NK-92 (cell line): Measurements from ENCODE around the gene TFF2.

ENCODE experiments used
- DNase-seq: peaks from one replicate; lab custom pipeline; 2025; ENCODE audit not compliant: unreplicated experiment; lab: John Stamatoyannopoulos, UW

TFF2 gene

GRCh38 chr21:42366292-42367010 lies 15.7 kb upstream of the TFF2 start, which contains the start of gene TFF1:
TSS of gene TFF1 (minus strand) at chr21:42366535. CDS start at chr21:42366495, 40 bp downstream.
- no peak for DNase-seq

DNA sequence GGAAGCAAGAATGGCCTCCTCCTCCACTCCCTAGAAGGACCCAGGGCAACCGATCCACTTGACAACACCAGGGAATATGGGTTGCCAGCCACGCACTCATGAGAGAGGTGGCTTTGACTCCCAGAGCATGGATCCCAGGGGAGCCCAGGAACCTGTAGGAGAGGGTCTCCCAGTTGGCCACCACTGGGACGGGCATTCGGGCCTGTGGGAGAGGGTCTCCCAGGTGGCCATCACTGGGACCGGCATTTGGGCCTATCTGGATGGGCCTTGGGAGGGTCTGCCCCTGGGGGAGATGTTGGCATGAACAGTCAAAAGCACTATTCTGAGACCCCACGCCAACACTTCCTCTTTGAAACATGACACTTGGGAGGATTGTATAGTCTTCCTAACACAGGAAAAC lies 15.0 kb upstream of the TFF2 start:
- no peak for DNase-seq

GRCh38 chr21:42364304-42364865 lies 13.6 kb upstream of the TFF2 start:
- no peak for DNase-seq

GRCh38 chr21:42363312-42363711 lies 12.5 kb upstream of the TFF2 start:
- no peak for DNase-seq

GRCh38 chr21:42362700-42363099 lies 11.9 kb upstream of the TFF2 start:
- no peak for DNase-seq

GRCh38 chr21:42362198-42362597 lies 11.4 kb upstream of the TFF2 start:
- no peak for DNase-seq

- no peak for DNase-seq
These were observed 10.5 kb upstream of the TFF2 start for GRCh38 chr21:42361286-42361685.

- no peak for DNase-seq
These were observed 9.5 kb upstream of the TFF2 start for GRCh38 chr21:42360317-42360716.

DNA sequence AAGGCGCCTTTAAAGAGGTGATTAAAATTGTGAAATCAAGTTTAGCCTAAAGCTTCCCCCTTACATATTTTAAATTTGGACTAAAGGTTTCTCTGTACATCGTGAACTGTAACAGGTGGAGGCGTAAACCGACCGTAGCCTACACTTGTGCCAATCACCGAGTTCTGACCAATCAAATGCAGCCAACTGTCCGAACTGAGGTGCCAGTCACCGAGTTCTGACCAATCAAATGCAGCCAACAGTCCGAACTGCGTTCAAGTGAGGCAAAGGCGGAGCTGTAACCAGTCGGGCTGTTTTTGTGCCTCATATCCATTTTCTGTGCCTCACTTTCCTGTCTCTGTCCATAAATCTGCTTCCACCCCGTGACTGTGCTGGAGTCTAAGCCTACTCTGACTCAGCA lies 8.1 kb upstream of the TFF2 start:
- no peak for DNase-seq

GRCh38 chr21:42358261-42358660 lies 7.5 kb upstream of the TFF2 start:
- no peak for DNase-seq

DNA sequence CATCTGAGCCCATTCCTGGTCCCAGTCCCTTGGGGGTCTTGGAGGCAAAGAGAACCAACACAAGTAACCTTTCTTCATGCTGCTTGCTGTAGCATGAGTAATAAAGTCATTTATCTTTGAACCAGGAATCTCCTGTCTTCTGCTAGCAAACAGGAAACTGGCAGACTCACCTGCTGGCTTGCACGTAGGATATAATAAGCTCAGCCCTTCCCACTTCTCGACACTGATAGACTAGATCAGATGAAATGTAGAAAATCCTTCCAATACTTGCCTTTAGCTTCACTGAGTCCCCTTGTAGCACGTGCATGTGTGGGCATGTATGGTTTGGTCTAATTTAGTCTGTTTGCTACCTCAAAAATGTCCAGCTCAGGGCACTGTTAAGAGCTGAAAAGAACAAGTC lies 6.5 kb upstream of the TFF2 start:
- no peak for DNase-seq

DNA sequence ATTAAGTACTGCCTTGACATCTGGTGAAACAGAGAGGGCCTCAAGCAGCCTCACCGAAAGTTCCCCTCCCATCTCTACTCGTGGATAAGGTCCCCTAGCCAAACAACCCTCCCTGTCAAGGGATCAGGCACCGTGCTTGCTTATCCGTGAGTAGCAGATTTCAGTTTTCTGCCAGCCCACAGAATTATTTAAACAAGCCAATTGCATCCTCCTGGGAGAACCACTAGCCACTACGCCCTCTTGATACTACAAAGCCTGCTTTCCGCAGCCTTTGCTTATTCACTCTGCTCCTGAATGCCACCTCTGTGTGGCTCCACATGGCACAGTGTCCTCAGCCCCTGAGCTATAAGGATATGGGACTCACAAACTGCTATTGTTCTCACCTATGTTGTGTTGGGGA lies 5.9 kb upstream of the TFF2 start:
- DNase-seq: no peak

DNA sequence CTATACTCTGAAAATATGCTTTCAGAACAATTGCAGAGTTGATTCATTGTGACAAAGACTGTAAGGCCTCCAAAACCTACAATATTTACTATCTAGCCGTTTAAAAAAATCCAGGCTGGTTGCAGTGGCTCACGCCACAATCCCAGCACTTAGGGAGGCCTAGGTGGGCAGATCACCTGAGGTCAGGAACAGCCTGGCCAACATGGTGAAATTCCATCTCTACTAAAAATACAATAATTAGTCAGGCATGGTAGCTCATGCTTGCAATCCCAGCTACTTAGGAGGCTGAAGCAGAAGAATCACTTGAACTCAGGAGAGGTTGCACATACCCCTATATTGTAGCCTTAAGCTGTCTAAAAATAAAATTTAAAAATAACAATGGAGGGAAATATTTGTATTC lies 5.3 kb upstream of the TFF2 start:
- no peak for DNase-seq

DNA sequence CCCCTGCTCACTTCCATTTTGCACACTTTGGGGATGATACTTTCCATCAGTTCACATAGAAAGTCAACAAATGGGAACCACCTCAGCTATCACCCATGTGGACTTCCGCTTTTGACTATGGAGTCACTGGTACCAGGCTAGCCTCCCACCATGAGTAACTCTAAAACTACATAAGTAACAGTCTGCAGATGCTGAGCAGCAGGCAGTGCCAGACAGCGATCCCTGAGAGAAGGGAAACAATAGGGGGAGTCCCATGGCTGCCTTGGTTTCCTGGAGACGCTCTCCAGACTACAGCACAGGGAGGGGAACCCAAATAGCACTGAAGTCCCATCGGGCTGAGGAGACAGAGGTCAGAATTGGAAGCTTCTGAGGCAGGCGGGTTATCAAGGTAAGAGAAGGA lies 2.8 kb upstream of the TFF2 start:
- DNase-seq: no peak

GRCh38 chr21:42352441-42353095 lies 1.8 kb upstream of the TFF2 start:
- no peak for DNase-seq

DNA sequence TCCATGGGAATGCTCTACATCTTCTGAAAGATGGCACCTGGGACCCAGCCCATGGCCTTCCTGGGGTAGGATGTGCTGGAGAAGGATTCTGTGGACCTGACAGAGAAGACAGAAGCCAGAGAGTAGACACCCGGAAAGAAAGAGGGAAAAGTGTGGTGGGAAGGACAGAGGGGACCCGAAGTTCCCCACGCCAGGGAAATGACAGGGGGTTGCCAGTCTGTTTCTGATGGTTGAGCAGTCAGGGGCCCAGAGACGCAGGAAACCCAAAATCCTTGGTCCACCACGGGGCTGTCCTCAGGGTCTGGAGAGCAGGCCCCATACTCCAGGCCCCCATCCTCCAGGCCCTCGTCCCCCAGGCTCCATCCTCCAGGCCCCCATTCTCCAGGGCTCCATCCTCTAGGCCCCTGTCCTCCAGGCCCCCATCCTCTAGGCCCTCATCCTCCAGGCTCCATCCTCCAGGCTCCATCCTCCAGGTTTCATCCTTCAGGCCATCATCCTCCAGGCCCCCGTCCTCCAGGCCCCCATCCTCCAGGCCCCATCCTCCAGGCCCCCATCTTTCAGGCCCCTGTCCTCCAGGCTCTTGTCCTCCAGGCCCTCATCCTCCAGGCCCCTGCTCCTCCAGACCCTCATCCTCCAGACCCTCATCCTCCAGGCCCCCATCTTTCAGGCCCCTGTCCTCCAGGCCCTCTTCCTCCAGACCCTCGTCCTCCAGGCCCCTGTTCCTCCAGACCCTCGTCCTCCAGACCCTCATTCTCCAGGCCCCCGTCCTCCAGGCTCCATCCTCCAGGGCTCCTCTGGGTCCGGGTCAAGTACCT lies 1.0 kb upstream of the TFF2 start:
- no peak for DNase-seq

GRCh38 chr21:42350318-42350910 lies 380 bp downstream of the TFF2 start:
- no peak for DNase-seq

DNA sequence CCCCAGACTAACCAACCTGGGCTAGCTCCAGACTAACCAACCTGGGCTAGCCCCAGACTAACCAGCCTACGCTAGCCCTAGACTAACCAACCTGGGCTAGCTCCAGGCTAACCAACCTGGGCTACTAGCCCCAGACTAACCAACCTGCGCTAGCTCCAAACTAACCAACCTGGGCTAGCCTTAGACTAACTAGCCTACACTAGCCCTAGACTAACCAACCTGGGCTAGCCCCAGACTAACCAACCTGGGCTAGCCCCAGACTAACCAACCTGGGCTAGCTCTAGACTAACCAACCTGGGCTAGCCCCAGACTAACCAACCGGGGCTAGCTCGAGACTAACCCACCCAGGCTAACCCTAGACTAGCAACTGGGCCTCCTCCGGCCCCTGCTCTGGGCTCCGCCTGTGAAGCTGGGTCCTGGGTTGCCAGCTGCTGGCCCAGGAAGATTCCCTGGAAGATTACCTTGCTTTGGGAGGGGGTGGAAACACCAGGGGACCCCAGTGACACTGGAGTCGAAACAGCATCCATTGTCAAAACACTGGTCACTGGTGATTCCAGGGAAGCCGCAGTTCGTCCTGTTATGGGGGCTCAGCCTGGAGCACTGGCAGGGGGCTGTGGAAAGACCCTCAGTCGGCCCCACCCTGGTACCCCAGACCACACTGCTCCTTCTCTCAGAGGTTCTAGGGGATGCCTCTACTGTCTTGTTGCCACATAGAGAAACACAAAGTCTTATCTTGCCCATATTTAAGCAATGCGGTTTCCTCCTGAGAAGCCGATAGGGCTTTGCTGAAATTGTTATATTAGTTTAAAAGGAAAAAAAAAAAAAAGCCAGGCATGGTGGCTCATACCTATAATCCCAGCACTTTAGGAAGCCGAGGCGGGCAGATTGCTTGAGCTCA lies 1.1 kb downstream of the TFF2 start:
- DNase-seq: no peak

DNA sequence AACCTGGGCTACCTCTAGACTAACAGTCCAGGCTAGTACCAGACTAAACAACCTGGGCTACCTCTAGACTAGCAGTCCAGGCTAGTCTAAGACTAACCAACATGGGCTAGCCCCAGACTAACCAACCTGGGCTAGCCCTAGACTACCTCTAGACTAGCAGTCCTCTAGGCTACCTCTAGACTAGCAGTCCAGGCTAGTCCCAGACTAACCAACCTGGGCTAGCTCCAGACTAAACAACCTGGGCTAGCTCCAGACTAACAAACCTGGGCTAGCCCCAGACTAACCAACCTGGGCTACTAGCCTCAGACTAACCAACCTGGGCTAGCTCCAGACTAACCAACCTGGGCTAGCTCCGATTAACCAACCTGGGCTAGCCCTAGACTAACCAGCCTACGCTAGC lies 2.0 kb downstream of the TFF2 start:
- DNase-seq: no peak

DNA sequence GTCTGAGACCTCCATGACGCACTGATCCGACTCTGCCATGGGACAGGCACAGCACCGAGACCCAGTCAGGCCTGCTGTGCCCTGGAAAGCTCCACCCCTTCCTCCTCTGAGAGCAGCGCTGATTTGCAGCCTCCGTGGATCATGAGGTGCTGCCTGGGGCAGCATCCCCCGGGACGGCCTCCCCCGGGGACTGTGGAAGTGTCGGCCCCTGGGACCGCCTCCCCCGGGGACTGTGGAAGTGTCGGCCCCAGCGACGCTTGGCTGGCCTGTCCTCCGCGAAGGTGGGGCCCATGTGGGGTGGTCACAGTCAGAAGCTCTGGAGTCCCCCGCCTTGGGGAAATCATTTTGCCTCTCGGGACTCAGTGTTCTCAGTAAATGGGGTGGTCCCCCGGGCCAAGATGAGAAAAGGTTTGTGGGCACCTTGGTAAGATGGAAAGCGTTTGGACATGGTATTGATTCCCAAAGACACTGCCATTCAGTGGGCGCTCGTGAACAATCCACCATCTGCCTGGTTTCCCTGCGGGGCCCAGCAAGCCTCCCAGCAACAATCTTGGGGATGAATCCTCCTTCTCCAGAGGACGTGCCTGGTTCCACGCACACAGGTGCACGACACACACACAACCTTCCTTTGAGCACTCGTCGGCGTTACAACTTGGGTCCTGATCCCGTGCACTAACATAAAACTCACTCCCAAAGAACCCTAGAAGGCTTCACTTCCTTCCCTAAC lies 3.0 kb downstream of the TFF2 start:
- DNase-seq: no peak
